Measurements from ENCODE around the gene HDAC4.

HDAC4 gene

GRCh38 chr2:239395524-239395923 is 5.3 kb downstream of the HDAC4 start:
- DNase-seq: no peak

DNA sequence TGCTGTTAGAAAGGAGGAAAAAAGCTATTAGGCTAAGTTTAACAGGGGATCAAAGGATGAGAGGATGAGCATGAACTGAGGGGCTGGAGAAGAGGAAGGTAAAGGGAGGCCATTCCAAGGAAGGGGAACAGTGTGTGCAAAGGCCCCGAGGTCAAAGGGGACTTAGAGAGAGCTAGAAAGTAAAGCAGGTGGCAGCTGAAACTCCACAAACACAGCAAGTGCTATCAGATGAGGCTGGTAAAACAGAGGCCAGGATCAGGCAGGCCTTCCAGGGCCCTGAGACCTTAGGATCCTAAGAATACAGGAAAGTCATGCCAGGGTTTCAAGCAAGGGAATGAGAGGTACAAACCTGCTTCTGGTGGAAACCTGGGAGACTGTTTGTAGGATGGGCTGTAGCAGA is 5.8 kb downstream of the HDAC4 start:
- no peak for DNase-seq

DNA sequence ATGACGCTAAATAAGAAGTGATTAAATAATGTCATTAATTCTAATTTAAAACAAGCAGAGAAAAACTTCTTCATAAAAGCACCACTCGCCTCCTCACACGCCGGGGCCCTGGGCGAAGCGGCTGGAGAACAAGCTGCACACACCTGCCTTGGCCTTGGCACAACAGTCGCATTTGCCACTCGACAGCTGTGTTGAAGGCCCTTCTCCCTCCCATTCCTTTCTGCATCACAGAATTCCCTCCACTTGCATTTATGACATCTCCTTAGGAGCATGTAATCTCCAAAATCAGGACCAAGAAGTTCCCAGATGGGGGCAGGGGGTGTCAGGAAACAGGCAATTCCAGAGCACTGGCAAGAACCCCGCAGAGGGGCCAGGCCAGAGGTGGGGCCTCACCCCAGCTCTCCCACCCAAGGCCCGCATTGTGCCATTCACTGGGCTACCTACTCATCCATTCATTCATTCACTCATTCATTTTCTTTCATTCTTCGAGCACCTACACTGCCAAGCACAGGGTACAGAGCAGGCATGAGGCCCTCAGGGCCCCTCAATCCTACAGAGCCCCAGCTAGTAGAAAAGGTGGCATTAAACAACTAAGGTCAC is 6.4 kb downstream of the HDAC4 start:
- DNase-seq: no peak

DNA sequence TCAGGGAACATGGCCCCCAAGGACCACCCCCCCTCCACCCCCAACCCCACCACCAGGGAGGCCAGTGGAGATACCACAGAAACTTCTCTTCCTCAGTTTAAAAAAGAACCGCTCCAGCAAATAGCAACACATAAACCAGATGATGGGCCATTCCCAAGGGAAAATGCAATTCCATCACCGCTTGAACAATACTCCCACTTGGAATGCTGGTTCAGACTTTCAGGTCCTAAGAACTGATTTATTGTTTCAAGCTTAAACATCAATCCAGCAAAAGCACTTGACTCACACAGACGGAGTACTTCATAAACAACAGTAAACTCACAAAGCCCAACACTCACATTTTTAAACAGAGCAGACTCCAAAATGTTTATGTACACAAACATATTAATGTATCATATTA is 6.9 kb downstream of the HDAC4 start:
- no peak for DNase-seq

DNA sequence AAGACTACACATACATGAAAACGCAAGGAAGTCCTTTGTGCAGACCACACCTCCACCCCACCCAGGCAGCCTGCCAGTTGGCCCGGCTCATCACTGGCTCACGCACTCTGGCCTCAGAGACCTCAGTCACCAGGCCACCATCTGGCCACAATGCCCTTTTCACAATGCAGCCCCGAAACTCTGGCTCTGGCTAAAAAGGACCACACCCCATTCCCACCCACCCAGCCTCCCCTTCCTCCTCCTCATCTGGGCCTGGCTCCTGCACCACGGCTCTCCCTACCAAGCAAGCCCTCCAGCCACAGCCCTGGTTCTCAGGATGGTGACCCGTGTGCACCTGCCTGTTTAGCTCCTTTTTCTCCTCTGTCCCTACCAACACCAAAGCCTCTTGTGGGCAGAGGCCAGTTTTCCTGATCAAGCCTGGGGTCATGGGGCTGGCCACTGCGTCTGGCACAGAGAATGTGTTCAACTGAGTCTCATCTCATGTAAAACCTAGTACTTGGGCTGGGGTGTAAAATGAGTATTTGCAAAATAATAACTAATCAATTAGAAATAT is 7.4 kb downstream of the HDAC4 start:
- DNase-seq: no peak

- DNase-seq: no peak
Measured at GRCh38 chr2:239392688-239393387, 8.0 kb downstream of the HDAC4 start.

- DNase-seq: no peak
Measured at GRCh38 chr2:239392072-239392357, 8.8 kb downstream of the HDAC4 start.

GRCh38 chr2:239391286-239392071 is 9.3 kb downstream of the HDAC4 start:
- no peak for DNase-seq

- no peak for DNase-seq
Measured at GRCh38 chr2:239390546-239391285, 10.1 kb downstream of the HDAC4 start.

DNA sequence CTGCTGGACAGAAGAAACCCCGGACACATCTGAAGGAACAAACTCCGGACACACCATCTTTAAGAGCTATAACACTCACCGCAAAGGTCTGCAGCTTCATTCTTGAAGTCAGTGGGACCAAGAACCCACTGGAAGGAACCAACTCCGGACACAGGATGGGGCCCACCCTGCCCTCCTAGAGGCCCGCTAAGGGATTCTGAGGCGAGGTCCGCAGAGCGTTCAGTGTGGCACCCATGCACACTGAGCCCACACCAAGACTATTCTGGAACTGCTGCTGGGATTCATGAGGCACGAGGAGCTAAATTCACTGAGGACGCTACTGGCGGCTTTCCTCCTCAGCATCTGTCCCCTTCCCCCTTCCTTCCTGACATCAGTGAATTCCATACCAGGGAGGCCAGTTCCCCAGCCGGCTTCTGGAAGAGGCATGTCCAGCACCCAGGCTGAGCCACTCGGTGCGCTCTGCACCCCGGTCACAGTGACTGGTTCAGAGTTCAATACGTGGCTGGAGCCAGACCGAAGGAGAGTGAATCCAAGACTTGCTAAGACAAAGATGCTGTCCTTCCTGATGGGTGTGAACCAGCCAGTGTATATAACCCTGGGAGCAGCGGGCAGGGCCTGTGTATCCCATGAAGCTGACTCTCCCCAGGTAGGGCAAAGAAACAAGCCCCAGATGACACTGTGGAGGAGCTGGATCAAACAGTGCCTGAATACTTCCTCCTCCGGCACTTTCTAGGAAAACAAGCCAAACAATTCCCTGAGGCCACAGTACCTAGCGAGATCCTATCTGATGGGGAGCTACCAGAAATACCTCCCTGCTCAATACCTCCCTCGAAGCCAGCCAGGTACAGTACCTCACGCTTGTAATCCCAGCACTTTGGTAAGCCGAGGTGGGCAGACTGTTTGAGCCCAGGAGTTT is 11.1 kb downstream of the HDAC4 start:
- DNase-seq: no peak

DNA sequence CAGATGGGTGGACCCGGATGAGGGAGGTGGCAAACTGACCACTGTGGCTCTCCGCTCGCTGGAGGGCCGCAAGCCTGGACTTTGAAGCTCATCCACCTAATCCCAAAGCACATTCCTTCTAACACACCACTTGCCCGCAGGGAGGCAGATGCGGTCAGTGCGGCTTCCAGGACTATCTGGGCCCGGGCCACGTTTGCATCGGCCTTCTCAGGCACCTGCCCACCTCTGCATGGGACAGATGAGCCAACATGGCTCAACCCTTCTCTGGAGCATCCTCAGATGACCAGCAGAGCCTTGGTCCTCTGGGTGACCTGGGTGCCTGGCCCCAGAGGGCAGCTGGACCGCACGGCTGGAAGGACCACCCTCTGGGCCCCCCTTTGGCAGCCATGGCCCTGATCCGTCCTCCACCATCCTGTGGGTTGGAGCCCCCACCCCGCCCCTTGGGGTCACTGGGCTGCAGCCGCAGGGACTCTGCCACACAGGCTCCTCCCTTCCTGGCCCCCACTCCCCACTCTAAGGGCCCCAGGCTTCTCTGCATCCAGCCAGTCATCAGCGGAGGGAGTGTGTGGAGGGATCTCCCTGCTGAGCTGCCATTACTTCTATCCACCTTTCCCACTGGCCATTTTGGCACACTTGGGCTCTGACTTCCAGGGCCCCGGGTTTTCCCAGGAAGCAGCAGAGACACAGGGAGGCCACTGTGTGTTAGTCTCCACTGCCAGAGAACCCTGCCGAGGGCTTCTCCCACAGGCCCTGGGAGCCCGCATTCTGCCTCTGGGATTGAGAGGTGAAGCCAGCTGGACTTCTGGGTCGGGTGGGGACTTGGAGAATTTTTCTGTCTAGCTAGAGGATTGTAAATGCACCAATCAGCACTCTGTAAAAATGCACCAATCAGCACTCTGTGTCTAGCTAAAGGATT is 12.3 kb downstream of the HDAC4 start:
- no peak for DNase-seq

- no peak for DNase-seq
Measured at GRCh38 chr2:239387811-239388210, 13.0 kb downstream of the HDAC4 start.

DNA sequence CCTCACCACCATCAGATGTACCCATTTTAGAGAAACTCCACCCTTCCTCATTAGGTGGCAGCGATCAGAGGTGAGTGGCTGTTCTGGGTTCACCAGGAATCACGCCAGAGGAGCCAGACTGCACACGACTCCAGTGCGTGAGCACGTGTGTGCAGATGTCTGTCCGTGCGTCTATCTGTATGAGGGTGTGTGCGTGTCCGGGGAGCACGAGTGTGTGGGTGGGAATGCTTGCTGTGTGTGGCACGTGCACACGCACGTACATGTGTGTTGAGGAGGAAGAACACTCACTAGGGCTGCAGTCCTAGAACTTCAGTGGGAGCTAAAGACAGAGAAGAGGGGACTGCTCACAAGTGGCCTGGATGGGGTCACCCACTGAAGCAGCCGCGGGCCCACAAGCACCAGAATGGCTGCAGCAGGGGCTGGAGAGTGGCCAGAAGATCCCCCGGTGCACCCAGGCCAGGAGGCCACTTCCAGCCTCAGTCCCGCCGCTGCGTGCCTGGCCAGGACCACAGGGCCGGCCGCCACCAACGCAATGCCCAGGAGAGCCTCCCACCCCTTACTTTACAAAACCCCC is 13.9 kb downstream of the HDAC4 start:
- no peak for DNase-seq

DNA sequence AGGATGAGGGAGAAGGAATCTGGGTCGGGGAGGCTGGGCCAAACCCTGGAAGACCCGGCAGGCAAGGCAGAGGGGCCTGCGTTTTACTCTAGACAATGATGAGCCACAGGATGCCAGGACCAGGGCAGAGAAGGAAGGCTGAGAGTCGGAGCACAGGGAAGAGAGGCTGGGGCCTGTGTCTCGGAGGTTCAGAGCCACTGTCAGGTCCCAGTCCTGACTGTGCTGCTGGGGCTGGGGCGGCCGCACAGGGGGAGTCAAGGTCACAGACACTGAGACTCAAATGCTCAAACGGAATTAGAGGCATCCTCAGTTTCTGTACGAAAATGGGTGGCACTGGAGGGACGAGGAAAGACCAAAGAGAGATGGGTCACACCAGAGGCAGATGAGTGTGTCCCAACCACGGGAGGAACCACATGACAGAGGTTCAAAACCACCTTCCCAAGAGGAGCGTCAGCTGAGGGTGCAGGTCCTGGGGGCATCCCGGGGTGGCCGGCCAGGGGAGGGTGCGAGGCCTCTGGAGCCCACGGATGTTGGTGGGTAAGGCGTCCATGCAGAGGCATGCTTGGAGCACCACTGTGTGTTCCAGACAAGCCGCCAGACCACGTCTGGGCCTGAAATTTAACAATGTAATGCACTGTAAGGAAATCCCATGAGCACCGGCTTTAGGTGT is 14.7 kb downstream of the HDAC4 start:
- DNase-seq: no peak

DNA sequence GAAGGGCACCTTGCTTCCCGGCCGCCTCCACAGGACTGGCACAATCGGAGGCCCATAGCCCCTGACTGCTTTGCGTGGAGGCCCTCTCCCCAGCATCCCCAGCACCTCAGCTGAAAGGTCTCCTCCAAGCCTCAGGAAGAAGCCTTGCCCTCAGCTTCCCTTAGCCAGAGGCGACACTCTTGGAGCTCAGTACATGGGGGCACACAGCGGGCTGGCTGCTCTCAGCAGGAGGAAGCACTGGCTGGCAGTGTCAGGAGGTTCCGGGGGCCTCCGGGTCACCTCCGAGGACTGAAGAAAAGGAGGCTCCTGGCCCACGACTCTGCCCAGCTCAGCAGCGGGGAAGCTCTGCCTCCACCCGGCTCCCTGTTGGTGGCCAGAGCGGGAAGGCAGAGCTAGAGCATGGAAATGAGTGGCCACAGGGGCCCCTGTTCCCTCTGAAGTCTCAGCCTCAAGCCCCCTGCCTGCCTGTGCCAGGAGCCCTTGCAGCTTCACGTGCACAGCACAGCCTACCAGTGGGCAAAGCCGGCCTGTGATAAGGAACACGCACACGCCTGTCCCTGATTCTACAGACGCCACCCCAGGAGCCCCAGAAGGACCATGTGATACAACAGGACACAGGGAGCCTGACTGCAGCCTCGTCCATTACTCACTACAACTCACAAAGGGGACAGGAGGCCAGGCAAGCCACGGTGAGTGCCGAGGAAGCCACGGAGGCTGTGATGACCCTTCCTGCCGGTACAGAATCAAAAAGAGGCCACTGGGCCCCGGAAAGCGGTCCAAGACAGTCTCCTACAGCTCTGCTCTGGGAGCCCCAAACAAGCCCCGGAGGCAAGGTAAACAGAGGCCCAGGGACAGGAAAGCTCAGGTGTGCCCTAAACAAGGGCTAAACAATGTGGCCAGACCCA is 15.5 kb downstream of the HDAC4 start:
- DNase-seq: no peak

DNA sequence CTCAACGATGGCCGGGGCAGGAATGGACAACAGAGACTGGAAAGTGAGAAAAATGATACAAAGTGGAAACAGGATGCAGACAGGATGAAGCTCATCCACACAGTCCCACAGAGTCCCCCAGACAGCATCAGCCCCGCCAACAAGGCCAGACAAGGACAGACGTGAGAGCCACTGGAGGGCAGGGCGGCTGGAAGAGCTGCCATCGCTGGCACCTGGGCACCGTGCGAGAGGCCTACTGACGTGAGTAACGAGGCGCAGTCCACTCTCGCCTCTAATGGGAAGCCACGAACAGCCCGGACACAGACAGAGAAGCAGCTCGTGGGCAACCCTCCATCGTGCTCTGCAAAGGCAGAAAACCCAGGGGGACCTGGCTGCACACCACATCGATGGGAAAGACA is 17.1 kb downstream of the HDAC4 start:
- DNase-seq: no peak

GRCh38 chr2:239383036-239383758 is 17.6 kb downstream of the HDAC4 start:
- DNase-seq: no peak

DNA sequence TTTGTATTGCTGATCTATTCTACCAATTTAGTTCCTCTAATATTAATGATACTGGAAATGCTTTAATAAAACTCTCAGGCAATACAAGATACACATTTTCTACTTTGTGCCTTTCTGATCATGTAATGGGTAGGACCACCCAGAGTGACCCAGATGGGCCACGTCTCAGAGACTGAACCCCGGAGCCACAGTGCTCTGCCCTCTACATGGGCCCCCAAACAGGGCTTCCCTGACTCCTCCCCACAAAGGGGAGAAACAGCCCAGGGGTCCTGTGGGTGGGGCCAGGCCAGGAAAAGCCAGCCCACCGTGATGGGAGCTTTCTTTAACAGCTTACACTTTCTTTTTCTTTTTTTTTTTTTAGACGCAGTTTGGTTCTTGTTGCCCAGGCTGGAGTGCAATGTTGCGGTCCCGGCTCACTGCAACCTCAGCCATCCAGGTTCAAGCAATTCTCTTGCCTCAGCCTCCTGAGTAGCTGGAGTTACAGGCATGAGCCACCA is 18.4 kb downstream of the HDAC4 start:
- no peak for DNase-seq

Measured in Kasumi-1 (cell line).